CMK (cell line): ENCODE results near the gene PIK3R5.
"Not testable (repeated sequence)": the region's sequence is repeated elsewhere in the genome, so short reads cannot be mapped to it uniquely, and the experiment has no call there.

Experiments
- DNase-seq: peaks from one replicate; pipeline ENCODE4 v3.0.0-alpha.2; 2010; ENCODE audit warnings: low read depth

Gene PIK3R5

DNA sequence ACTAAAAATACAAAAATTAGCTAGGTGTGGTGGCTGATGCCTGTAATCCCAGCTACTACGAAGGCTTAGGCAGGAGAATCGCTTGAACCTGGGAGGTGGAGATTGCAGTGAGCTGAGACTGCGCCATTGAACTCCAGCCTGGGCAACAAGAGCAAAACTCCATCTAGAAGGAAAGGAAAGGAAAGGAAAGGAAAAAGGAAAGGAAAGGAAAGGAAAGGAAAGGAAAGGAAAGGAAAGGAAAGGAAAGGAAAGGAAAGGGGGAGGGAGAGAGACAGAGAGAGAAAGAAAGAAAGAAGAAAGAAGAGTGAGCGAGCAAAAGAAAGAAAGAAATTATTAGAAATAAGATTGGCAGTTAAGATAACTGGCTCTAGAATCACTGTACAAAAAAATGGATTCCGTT is 18.7 kb upstream of the PIK3R5 start:
- not testable (repeated sequence) for DNase-seq

DNA sequence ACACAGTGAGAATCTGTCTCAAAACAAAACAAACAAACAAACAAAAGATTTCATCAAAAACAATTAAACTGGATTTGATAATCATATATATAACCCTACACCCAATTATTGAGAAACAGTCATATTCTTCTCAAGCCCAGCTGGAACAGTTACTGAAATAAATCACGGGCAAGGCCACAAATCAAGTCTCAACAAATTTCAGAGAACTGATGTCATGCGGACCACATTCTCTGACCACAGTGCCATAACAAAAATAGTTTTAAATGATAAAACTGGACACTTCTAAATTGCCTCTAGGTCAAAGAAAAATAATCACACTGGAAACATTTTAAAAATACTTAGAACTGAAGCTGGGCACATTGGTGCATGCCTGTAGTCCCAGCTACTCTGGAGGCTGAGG is 15.9 kb upstream of the PIK3R5 start:
- DNase-seq = no peak

DNA sequence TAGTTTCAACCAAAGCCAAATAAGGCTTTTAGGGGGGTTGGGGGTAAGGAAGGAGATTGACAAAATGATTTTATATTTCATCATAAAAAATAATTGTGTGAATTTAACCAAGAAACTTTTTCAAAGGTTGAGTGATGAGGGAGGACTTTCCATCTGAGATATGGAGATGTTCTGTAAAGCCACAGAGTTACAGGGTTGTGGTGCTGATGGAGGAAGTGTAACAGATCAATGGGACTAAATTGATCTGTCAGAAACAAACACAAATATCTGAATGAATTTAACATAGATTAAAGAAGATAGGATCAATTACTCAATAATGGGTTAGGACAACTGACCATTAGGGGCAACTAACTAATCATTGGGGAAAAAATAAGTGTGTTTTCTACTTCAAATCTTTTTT is 14.2 kb upstream of the PIK3R5 start:
- DNase-seq = no peak

- DNase-seq = no peak
These were observed 11.1 kb upstream of the PIK3R5 start for GRCh38 chr17:8976638-8977037.

DNA sequence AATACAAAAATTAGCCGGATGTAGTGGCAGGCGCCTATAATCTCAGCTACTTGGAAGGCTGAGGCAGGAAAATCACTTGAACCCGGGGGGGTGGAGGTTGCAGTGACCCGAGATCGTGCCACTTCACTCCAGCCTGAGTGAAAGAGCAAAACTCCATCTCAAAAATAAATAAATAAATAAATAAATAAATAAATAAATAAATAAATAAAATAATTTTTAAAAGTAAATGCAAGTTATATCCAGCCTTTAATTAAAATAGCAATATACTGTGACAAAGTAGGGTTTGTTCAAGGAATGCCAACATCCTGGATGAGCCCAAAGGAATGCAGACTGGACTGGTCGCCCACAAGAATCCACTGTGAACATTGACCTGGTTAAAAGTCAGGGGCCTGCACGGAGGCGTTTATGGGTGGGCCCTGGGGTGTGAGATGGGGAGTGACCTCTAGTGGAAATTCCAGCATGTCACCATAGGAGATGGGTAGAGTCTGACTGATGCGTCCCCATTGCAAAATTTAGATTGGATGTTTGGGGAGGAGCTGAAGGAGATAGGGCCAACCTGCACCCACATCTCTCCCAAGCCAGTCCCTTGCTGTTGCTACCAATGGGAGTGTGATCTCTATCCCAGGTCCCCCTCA is 9.7 kb upstream of the PIK3R5 start:
- no peak for DNase-seq

DNA sequence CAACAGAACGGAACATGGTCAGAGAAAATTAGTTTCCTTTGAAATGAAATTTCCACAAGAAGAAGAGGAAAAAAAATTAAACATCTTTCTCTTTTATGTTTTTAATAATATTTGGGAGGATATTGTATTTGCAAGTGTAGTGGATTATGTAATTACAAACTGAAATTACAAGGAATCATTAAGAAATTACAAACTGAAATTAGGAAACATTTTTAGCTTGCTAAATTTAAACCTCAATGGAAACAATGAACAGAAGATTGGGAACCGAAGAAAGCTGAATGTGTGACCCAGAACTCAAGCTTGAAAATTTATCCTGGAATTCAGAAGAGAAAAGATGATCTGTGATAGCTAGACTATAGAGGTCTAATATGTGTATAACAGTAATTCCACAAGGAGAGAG is 4.4 kb upstream of the PIK3R5 start:
- DNase-seq = no peak

DNA sequence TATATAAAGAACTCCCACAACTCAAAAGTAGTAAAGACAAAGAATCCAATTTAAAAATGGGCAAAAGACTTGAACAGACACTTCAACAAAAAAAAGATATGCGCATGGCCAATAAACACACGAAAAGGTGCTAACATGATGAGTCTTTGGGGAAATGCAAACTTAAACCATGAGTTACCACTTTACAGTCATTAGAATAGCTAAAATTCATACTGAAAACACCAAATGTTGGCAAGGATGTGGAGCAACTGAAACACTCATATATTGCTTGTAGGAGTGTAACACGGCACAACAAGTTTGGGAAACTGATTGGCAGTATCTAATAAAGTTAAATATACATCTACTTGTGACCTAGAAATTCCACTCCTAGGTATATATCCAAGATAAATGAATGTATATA is 3.0 kb upstream of the PIK3R5 start:
- DNase-seq = no peak

DNA sequence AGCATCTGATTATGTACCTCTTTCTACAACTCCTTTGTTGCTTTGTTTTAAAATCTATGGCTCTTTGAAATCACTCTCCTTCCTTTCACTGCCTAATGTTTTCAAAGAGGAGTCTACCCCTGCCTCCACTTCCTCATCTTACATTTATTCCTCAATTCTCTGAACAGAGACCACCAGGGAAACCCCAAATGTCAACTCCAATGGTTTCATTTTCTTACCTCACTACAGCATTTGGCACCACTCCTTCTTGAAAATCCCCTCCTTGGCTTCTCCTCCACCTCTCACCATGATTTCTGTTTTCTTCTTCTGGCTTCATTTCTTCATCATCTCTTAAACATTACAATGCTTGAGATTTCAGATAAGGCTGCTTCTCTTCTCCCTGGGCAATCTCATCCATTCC is 2.4 kb upstream of the PIK3R5 start:
- DNase-seq = no peak

DNA sequence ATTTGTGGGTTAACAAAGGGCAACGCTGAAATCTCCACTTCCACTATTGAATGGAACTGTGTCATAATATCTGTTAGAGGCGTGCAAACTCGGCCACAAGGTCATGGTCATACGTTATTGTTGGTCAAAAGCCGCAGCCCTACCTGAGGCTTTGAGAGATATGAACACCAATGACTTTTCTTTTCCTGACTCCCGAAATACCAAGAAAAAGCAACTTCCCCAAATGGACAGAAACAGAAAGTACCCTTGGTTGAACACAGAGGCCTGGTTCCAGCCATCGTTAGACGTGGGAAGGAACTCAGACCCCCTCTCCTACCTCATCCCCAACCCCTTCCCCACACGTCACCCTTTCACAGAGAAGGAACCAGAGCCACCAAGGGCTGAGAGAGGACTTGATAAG is 1.4 kb upstream of the PIK3R5 start:
- DNase-seq = no peak

GRCh38 chr17:8964801-8965393 is 610 bp downstream of the PIK3R5 start:
- DNase-seq = peak; percentile 49

DNA sequence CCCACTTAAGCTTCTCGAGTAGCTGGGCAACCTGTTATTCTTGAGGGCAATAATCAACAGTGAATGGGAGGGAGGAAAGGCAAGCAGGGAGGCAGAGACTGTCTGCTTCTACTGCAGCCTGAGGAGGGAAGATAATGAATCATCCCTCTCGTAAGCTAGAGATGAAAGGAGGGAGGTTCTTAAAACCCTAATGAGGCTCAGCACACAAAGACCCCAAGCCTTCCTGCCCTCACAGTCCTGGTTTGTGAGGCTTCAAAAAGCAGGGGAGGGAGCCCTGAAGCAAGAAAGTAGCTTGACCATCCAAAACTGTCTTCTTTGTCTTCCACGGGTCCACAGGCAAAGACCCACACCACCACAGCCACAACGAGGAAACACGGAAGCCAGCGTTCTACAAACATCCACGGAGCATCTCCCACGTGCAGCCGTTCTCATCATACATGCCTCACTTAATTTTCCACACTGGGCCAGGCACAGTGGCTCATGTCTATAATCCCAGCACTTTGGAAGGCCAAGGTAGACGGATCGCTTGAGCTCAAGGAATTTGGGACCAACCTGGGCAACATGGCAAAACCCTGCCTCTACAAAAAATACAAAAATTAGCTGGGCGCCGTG is 1.8 kb downstream of the PIK3R5 start:
- DNase-seq = no peak

- DNase-seq = no peak
These were observed 2.5 kb downstream of the PIK3R5 start for GRCh38 chr17:8963014-8963413.

DNA sequence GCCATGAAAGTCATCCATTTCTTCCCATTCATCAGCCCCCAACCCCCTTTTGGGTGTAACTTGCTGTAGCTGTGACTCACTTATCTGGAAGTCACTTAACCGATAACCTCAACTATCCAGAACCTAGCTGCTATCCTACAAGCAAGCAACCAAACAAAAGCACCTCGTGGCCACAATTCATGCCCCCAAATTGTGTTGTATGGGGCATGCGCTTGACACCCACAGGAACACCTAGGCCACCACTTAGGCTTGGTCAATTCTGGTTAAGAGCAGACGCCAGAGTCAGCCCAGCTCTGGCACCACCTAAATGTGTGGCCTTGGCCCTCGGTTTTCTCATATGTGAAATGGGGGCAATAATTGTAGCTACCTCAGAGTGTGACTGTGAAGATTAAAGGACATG is 3.7 kb downstream of the PIK3R5 start:
- no peak for DNase-seq

DNA sequence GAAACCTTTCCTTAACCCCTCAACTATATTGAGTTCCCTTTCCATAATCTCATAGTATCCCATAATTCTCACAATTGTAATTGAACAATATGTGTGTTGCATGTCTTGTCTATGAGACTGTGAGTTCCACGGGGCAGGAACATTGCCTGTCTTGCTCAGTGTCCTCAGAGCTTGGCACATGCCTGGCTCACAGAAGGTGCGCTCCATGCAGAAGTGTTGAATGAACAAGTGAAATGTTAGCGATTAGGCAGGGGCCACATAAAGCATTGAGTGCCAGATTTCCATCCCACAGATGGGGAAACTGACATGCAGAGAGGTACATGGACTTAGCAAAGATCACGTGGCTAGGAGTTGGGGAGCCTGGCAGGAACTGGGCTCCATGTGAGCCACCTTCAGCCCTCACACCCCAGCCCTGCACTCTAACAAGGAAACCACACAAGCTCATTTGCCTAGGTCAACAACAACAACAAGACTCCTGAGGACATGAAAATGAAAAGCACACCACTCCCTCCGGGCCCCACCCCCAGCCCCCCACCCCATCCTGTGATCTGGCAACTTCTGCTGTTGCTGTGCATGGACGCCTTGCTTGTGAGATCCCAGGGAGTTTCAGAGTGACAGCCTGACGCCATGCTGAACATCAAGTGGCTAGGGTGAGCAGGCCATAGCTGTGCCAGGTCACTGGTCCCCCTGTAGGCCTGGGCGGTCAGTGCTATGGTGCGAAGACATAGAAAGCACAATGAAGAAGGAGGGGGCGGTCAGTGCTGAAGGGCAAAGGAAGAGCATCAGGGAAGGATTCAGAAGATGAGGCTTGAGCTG is 5.0 kb downstream of the PIK3R5 start:
- DNase-seq = no peak

DNA sequence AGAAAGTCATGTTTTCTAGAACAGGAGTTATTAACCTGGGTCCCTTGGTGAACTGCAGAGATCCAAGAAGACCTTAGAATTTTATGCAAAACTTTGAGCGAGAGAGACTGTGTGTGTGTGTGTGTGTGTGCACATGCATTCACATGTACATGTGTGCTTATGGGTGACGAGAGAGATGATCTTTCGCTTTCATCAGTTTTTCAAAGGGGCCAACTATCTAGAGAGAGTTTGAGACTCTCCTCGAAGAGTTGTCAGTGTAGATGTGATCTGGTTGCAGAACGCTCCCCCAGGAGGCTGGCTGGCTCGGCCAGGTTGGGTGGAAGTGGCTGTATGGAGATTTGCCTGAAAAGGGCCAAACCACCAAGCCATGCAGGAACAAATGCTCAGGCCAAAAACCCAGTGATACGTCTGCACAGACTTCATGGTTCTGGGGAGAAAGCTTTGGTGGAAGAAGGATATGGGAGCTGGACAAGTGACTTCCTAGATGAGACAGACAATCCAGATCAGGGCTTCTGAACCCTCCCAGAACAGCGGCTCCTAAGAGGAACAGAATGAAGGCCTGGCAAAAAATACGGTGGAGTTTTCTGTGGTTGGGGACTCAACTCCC is 6.1 kb downstream of the PIK3R5 start:
- no peak for DNase-seq

DNA sequence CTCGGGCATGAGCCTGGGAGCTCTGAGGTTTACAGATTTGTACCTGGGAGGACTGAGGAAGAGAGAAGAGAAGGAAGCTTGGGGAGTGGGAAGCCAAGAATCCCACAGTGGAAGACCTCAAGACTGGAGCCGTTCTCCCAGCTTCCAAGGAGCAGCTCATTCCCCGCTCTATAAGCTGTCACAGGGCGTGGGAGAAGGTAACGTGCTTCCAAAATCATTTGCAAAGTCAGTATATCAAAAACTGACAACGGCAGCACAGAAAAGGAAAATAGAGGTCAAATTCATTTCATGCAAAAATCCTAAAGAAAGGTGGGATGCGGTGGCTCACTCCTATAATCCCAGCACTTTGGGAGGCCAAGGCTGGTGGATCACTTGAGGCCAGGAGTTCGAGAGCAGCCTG is 7.8 kb downstream of the PIK3R5 start:
- no peak for DNase-seq

- DNase-seq = no peak
These were observed 9.0 kb downstream of the PIK3R5 start for GRCh38 chr17:8956465-8956902.

DNA sequence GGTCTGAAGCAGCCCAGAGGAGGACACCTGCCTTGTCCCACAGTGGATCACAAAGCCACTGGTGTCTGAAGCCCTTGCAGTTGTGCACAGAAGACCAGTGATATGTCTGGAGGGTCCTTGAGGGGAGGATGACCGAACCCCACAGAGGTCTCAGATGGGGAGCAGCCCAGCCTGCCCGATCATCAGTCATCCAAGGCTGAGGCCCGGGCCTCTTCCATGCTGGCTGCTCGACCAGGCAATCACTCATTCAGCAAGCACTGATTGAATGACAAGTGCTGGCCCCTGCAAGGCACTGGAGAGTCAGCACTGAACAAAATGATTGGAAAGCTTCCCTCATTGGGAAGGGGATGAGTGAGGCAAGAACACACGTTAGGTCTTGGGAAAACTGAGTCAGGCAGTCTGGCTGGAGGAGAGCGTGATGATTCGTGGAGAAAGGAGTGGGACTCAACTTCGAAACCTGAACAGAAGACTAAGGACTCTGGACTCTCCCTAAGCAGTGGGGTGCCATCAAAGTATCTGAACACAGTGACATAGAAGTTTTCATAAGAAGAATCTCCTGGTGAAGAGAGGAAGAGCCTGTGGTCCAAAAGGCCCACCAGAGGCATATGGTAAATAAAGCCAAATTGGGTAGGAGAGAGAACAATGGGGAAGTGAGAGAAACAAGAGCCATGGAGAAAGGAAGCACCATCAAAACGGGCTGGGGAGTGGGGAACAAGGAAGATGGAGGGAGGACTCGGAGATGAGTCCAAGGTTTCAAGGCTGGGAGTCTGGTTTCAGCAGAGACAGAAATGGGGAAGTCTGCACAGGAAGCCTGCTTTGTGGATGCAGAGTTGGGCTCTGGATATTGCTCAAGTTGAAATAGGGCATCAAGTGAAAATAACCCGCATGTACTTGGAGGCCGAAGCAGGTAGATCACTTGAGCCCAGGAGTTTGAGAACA is 10.2 kb downstream of the PIK3R5 start:
- no peak for DNase-seq

GRCh38 chr17:8954339-8954738 is 11.2 kb downstream of the PIK3R5 start:
- DNase-seq = peak; percentile 35

DNA sequence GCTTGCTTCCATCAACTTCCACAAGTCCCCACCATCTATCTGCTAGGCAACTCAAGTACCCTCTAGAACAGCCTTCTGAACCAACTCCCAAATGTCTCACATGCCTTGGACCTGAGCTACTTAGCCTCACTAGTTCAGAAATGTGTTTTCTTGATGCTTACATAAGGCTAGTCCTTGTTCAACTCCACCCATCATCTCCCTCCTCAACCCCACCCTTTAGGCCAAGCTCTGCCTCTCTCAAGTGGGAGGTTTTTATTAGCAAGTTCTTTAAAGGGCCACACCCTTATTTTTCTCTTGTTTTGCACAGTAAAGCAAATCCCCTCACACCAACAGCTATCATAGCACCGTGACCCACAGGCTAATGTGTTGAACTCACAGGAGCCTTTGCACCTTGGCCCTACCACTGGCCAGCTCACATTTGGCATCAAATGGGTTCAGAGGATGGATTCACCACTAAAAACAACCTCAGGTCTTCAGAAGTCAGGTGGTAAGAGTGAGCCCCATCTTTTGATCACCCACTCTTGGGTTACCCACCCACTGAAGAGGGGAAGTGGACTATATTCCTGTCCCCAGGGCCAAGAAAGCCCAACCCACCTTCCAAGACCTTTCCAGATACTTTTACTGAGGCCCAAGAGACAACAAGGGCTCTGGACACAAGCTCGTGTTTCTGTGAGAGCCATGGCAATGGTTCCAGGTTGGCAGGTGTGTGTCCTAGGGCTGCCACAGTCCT is 12.2 kb downstream of the PIK3R5 start:
- no peak for DNase-seq

GRCh38 chr17:8952191-8952590 is 13.3 kb downstream of the PIK3R5 start:
- DNase-seq = no peak
